SU-DHL-6 (cell line): Measurements from ENCODE around the gene SNTG2.

Experiments used
- H2AFZ ChIP-seq: fragments of 200-600 bp; sonication (generic); 2 replicates; pipeline ENCODE4 v1.6.1; 2014; ENCODE audit warnings: low read depth, mild to moderate bottlenecking, moderate library complexity, mixed read lengths, antibody characterized with exemption, low read length; ENCODE audit not compliant: severe bottlenecking
- H3F3A ChIP-seq: fragments of 200-600 bp; shearing (Covaris generic); 2 replicates; pipeline ENCODE4 v1.6.0; 2016; ENCODE audit warnings: antibody characterized with exemption, mild to moderate bottlenecking; ENCODE audit not compliant: insufficient read depth
- H3K27ac ChIP-seq: fragments of 200-600 bp; sonication (generic); 2 replicates; pipeline ENCODE4 v1.5.1; 2016; ENCODE audit warnings: low read depth, mild to moderate bottlenecking, low read length, moderate library complexity, mixed read lengths
- H3K27me3 ChIP-seq: fragments of 200-600 bp; sonication (generic), shearing (Covaris generic); 2 replicates; pipeline ENCODE4 v1.6.0; 2014; ENCODE audit warnings: mild to moderate bottlenecking, low read length
- H3K36me3 ChIP-seq: fragments of 200-600 bp; sonication (generic); 2 replicates; pipeline ENCODE4 v1.6.1; 2014; ENCODE audit warnings: mild to moderate bottlenecking, low read length, mixed read lengths
- H3K4me2 ChIP-seq: fragments of 300-600, 200-600 bp; shearing (Covaris generic), sonication (generic); 2 replicates; pipeline ENCODE4 v1.6.0; 2014; ENCODE audit warnings: low read length, low read depth, mild to moderate bottlenecking; ENCODE audit not compliant: poor library complexity, severe bottlenecking
- H3K4me3 ChIP-seq: fragments of 200-600 bp; sonication (generic); 2 replicates; pipeline ENCODE4 v1.5.1; 2014; ENCODE audit warnings: antibody characterized with exemption, low read length, mild to moderate bottlenecking, mixed read lengths; ENCODE audit not compliant: insufficient read depth, poor library complexity, severe bottlenecking
- H3K79me2 ChIP-seq: fragments of 200-600 bp; sonication (generic); 2 replicates; pipeline ENCODE4 v1.6.1; 2014; ENCODE audit warnings: mild to moderate bottlenecking, low read length, moderate library complexity; ENCODE audit not compliant: insufficient read depth
- H3K9ac ChIP-seq: fragments of 200-600 bp; sonication (generic); 2 replicates; pipeline ENCODE4 v1.7.0; 2014; ENCODE audit warnings: mild to moderate bottlenecking, low read length
- H3K9me2 ChIP-seq: fragments of 200-600 bp; sonication (generic); replicated peaks from 2 replicates; pipeline ENCODE4 v1.6.1; 2014; ENCODE audit warnings: low read length; ENCODE audit not compliant: insufficient read depth
- H3K9me3 ChIP-seq: fragments of 200-600 bp; sonication (generic); 2 replicates; pipeline ENCODE4 v1.6.1; 2014; ENCODE audit warnings: low read length, mixed read lengths; ENCODE audit not compliant: insufficient read depth
- H4K20me1 ChIP-seq: fragments of 200-600 bp; sonication (generic); 2 replicates; pipeline ENCODE4 v1.6.1; 2014; ENCODE audit warnings: low read depth, mild to moderate bottlenecking, antibody characterized with exemption, low read length, moderate library complexity, mixed read lengths
- EZH2phosphoT487 ChIP-seq: fragments of 200-600 bp; sonication (generic), shearing (Covaris generic); conservative IDR thresholded peaks from 2 replicates; pipeline ENCODE4 v1.6.1; 2018; ENCODE audit warnings: mild to moderate bottlenecking, antibody characterized with exemption, low read length, moderate library complexity, mixed read lengths
- TF ChIP-seq, protein P1 (sequence below): fragments of 200-600 bp; sonication (generic); IDR thresholded peaks from one replicate; pipeline ENCODE4 v1.5.1; 2017; ENCODE audit warnings: antibody characterized with exemption, mild to moderate bottlenecking, low read length, moderate library complexity; ENCODE audit not compliant: insufficient read depth, poor library complexity, severe bottlenecking

Gene SNTG2

DNA sequence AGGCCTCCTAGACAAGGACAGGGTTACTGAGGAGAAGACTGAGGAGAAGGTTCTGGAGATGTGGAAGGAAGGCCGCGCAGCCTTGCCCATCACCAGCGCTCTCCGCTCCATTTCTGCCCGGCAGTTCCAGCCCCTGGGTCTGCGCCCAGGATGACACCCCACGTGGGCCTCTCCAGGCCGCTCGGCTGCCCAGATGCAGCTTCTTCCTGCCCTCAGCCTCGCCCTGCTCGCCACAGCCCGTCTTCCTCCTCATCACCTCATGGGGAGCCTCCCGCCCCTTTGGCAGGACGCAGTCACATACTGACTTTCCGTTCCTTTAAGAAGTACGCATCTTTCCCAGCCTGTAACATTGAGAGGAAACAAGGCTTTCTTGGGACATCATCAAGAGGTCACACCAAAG is 37.1 kb downstream of the SNTG2 start:
- H3K9ac ChIP-seq: no peak overlapping the region
- no peaks in the 10 kb centered on the region for H3K9me3 ChIP-seq
- no peaks in the 10 kb centered on the region for H3K9me2 ChIP-seq
- TF ChIP-seq, protein P1, sequence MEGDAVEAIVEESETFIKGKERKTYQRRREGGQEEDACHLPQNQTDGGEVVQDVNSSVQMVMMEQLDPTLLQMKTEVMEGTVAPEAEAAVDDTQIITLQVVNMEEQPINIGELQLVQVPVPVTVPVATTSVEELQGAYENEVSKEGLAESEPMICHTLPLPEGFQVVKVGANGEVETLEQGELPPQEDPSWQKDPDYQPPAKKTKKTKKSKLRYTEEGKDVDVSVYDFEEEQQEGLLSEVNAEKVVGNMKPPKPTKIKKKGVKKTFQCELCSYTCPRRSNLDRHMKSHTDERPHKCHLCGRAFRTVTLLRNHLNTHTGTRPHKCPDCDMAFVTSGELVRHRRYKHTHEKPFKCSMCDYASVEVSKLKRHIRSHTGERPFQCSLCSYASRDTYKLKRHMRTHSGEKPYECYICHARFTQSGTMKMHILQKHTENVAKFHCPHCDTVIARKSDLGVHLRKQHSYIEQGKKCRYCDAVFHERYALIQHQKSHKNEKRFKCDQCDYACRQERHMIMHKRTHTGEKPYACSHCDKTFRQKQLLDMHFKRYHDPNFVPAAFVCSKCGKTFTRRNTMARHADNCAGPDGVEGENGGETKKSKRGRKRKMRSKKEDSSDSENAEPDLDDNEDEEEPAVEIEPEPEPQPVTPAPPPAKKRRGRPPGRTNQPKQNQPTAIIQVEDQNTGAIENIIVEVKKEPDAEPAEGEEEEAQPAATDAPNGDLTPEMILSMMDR: no peak
- no peak for TF ChIP-seq EZH2phosphoT487
- no peak overlapping the region for H3K27ac ChIP-seq
- H3K27me3 ChIP-seq: no peaks in the 10 kb centered on the region
- H3K4me2 ChIP-seq: no peak overlapping the region
- H2AFZ ChIP-seq: no peak overlapping the region
- H3F3A ChIP-seq: no peaks in the 10 kb centered on the region
- H3K79me2 ChIP-seq: no peaks in the 10 kb centered on the region
- no peaks in the 10 kb centered on the region for H3K36me3 ChIP-seq
- H4K20me1 ChIP-seq: no peaks in the 10 kb centered on the region
- H3K4me3 ChIP-seq: no peak overlapping the region

DNA sequence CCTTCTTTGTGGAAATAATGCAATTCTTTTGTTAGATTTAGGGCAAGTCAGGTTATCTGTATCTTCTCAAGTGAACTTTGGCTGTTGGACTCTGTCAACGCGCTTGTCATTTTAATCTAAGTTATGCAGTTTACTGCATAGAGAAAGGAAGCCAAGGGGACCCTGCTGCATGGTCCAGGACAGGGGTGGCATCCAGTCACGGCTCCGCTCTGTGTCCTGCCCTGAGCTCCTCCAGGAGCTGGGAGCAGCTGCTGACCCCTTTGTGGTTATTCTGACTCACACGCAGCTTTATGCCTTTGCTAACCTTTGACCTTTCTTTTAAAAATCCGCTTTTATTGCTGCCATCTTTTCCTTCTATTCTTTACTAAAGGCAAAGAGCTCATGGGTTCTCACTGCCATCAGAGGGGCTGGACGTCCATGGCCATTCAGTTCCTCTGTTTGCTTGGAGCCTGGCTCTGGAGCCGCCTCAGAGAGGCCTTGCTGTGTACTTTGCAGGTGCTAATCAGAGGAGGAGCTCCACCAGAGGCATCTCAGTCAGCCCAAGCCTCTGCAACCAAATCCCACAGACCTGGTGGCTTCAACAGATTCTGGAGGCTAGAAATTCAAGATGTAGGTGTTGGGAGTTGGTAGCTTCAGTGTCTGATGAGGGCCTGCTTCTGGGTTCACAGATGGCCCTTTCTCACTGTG is 39.3 kb downstream of the SNTG2 start:
- Histone ChIP-seq H3K36me3 (no peaks in the 10 kb centered on the region), H3K4me3 (no peak overlapping the region), H3K27ac (no peak overlapping the region), H3K9me2 (no peaks in the 10 kb centered on the region), H3K4me2 (no peak overlapping the region), H3K27me3 (no peaks in the 10 kb centered on the region), H3F3A (no peaks in the 10 kb centered on the region), H4K20me1 (no peaks in the 10 kb centered on the region), H3K9me3 (no peaks in the 10 kb centered on the region), H3K9ac (no peak overlapping the region), H2AFZ (no peak overlapping the region), H3K79me2 (no peaks in the 10 kb centered on the region)
- TF ChIP-seq, protein P1: no peak
- no peak for TF ChIP-seq EZH2phosphoT487

DNA sequence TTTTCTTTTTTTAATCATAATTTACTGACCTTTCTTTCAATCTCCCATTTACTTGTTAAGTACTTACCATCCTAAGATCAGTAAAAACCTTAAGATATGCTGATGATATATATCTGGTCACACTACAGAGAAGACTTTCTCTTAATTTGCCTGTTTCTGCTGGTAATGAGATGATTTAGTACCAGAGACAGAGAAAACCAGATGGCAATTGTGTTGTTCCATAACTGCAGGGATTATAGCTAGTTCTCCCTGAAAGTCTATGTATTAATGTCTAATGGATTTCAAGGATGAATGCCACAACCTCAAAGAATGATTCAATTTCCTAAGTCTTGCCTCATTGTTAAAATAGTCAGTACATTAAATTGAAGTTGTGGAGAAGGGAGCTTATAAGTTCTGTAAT is 40.3 kb downstream of the SNTG2 start:
- H3K4me2 ChIP-seq: no peak overlapping the region
- no peak overlapping the region for H3K27ac ChIP-seq
- H4K20me1 ChIP-seq: no peaks in the 10 kb centered on the region
- no peaks in the 10 kb centered on the region for H3F3A ChIP-seq
- TF ChIP-seq, protein P1: no peak
- TF ChIP-seq EZH2phosphoT487: no peak
- no peak overlapping the region for H3K9ac ChIP-seq
- no peak overlapping the region for H2AFZ ChIP-seq
- no peak overlapping the region for H3K4me3 ChIP-seq
- no peaks in the 10 kb centered on the region for H3K79me2 ChIP-seq
- H3K27me3 ChIP-seq: no peaks in the 10 kb centered on the region
- H3K9me2 ChIP-seq: no peaks in the 10 kb centered on the region
- H3K36me3 ChIP-seq: no peaks in the 10 kb centered on the region
- no peaks in the 10 kb centered on the region for H3K9me3 ChIP-seq
